IMR-90 (cell line): ENCODE results near the gene PRAC2. TPM values are rescaled to one million over a fixed set of nuclear protein-coding genes. Genes with fewer than 3 reads are reported as not detected.

ENCODE experiments used
- ATAC-seq: fragments of 200-7000 bp; cut with Tn5 transposase; 2 replicates; pipeline ENCODE4 v1.9.1; 2020; ENCODE audit warnings: low read depth, mild to moderate bottlenecking, moderate library complexity
- BruUV-seq: library from RNA; stranded (reverse); fragments of 400-500 nt; replicated peaks from 2 replicates; lab custom pipeline; 2021; lab: Mats Ljungman, UMichigan
- CTCF ChIA-PET: fragments of 300-600 bp; formaldehyde crosslinking; extraction: SDS; loops from one replicate; lab custom pipeline; 2021; ENCODE audit warnings: antibody characterized with exemption; lab: Yijun Ruan, JAX
- POLR2A ChIA-PET: fragments of 300-600 bp; sonication (Branson Sonifier 250); formaldehyde crosslinking; loops from one replicate; lab custom pipeline; 2022; ENCODE audit warnings: antibody characterized with exemption; ENCODE audit not compliant: unreplicated experiment; lab: Charles Lee
- DNase-seq: peaks from one replicate; pipeline ENCODE4 v3.0.0; 2013
- H2AFZ ChIP-seq: replicated peaks from 2 replicates; pipeline ENCODE3; 2013; ENCODE audit warnings: low read length, mild to moderate bottlenecking; ENCODE audit not compliant: poor library complexity
- H2AK5ac ChIP-seq: 2 replicates; pipeline ENCODE4 v1.6.1; 2013; ENCODE audit warnings: low read depth, low read length, inconsistent platforms
- H2AK9ac ChIP-seq: replicated peaks from 2 replicates; pipeline ENCODE3; 2013; ENCODE audit warnings: mild to moderate bottlenecking, low read depth, low read length, moderate library complexity; ENCODE audit not compliant: poor library complexity
- H2BK120ac ChIP-seq: 2 replicates; pipeline ENCODE4 v1.6.1; 2013; ENCODE audit warnings: low read depth, low read length, inconsistent platforms
- H2BK15ac ChIP-seq: 3 replicates; pipeline ENCODE4 v1.6.1; 2013; ENCODE audit warnings: low read depth, low read length, inconsistent platforms
- H2BK20ac ChIP-seq: 2 replicates; pipeline ENCODE4 v1.6.1; 2013; ENCODE audit warnings: low read depth, mild to moderate bottlenecking, inconsistent platforms, low read length, moderate library complexity
- H2BK5ac ChIP-seq: 2 replicates; pipeline ENCODE4 v1.6.1; 2013; ENCODE audit warnings: mild to moderate bottlenecking, low read depth, low read length, inconsistent platforms; ENCODE audit not compliant: poor library complexity, severe bottlenecking
- H3K14ac ChIP-seq: replicated peaks from 2 replicates; pipeline ENCODE4 v1.6.1; 2013; ENCODE audit warnings: low read depth, low read length, inconsistent platforms
- H3K18ac ChIP-seq: 2 replicates; pipeline ENCODE4 v1.6.1; 2013; ENCODE audit warnings: low read depth, low read length, control low read depth
- H3K23ac ChIP-seq: 2 replicates; pipeline ENCODE4 v1.6.1; 2013; ENCODE audit warnings: low read depth, low read length, inconsistent platforms
- H3K27ac ChIP-seq: 2 replicates; pipeline ENCODE4 v1.5.1; 2013; ENCODE audit warnings: mild to moderate bottlenecking, control low read depth, low read length; ENCODE audit not compliant: insufficient read depth
- H3K27me3 ChIP-seq: 2 replicates; pipeline ENCODE4 v1.6.1; 2013; ENCODE audit warnings: low read length; ENCODE audit not compliant: control insufficient read depth, insufficient read depth
- H3K36me3 ChIP-seq: 2 replicates; pipeline ENCODE4 v1.6.1; 2013; ENCODE audit warnings: low read length, mixed read lengths; ENCODE audit not compliant: control insufficient read depth, insufficient read depth
- H3K4ac ChIP-seq: 2 replicates; pipeline ENCODE4 v1.6.1; 2013; ENCODE audit warnings: low read depth, low read length, inconsistent platforms
- H3K4me1 ChIP-seq: 2 replicates; pipeline ENCODE4 v1.6.1; 2013; ENCODE audit warnings: low read length, mixed read lengths; ENCODE audit not compliant: control insufficient read depth, insufficient read depth
- H3K4me2 ChIP-seq: 2 replicates; pipeline ENCODE4 v1.6.1; 2013; ENCODE audit warnings: low read depth, mild to moderate bottlenecking, control low read depth, low read length, moderate library complexity
- H3K4me3 ChIP-seq: 2 replicates; pipeline ENCODE4 v1.5.1; 2013; ENCODE audit warnings: low read depth, mild to moderate bottlenecking, control low read depth, low read length, moderate library complexity; ENCODE audit not compliant: insufficient read depth
- H3K56ac ChIP-seq: 2 replicates; pipeline ENCODE4 v1.6.1; 2013; ENCODE audit warnings: low read length, inconsistent platforms; ENCODE audit not compliant: insufficient read depth; ENCODE audit errors: extremely low read depth
- H3K79me1 ChIP-seq, 2 experiments: 2 replicates each; pipeline ENCODE4 v1.6.1; 2013; ENCODE audit warnings: low read length in 2 of 2, inconsistent platforms in 1 of 2, low read depth in 1 of 2
- H3K9ac ChIP-seq: 2 replicates; pipeline ENCODE4 v1.6.1; 2013; ENCODE audit warnings: low read depth, low read length, control low read depth
- H3K9me1 ChIP-seq: 2 replicates; pipeline ENCODE4 v1.6.1; 2013; ENCODE audit warnings: low read length, inconsistent platforms; ENCODE audit not compliant: insufficient read depth
- H3K9me3 ChIP-seq: 2 replicates; pipeline ENCODE4 v1.6.1; 2013; ENCODE audit warnings: low read length; ENCODE audit not compliant: control insufficient read depth, insufficient read depth
- H4K20me1 ChIP-seq: 2 replicates; pipeline ENCODE4 v1.6.1; 2013; ENCODE audit warnings: low read length, inconsistent platforms; ENCODE audit not compliant: insufficient read depth
- H4K5ac ChIP-seq: 2 replicates; pipeline ENCODE4 v1.6.1; 2013; ENCODE audit warnings: mild to moderate bottlenecking, low read depth, low read length, control low read depth
- H4K8ac ChIP-seq, 2 experiments: 2 replicates each; pipeline ENCODE4 v1.6.1; 2013; ENCODE audit warnings: low read depth in 2 of 2, low read length in 2 of 2, control low read depth in 1 of 2, inconsistent platforms in 1 of 2
- H4K91ac ChIP-seq: 2 replicates; pipeline ENCODE4 v1.6.1; 2013; ENCODE audit warnings: low read depth, low read length, inconsistent platforms; ENCODE audit not compliant: insufficient read depth
- ELK1 ChIP-seq: fragments of 150-350 bp; IDR thresholded peaks from 2 replicates; pipeline ENCODE4 v1.6.1; 2016; ENCODE audit warnings: low read depth, mild to moderate bottlenecking, low read length, moderate library complexity, borderline replicate concordance
- MAFK ChIP-seq: IDR thresholded peaks from 2 replicates; pipeline ENCODE4 v1.6.1; 2012; ENCODE audit warnings: low read depth, low read length, improper control_type of control experiment
- MXI1 ChIP-seq: IDR thresholded peaks from 2 replicates; pipeline ENCODE4 v1.6.1; 2012; ENCODE audit warnings: low read depth, mild to moderate bottlenecking, low read length, moderate library complexity, borderline replicate concordance
- RAD21 ChIP-seq: IDR thresholded peaks from 2 replicates; pipeline ENCODE4 v1.6.1; 2012; ENCODE audit warnings: low read length, improper control_type of control experiment
- RCOR1 ChIP-seq: IDR thresholded peaks from 2 replicates; pipeline ENCODE4 v1.6.1; 2012; ENCODE audit warnings: mild to moderate bottlenecking, low read length, improper control_type of control experiment; ENCODE audit not compliant: insufficient replicate concordance
- RFX5 ChIP-seq: IDR thresholded peaks from 2 replicates; pipeline ENCODE4 v1.8.0; 2012; ENCODE audit warnings: low read depth, mild to moderate bottlenecking, low read length, moderate library complexity
- WGBS, 2 experiments: methylation state at CpG; one replicate each; pipeline versions ENCODE4 v1.1.5 to v1.1.7; 2013; ENCODE audit warnings: missing lambda C conversion rate in 2 of 2; ENCODE audit not compliant: insufficient read length in 1 of 2; ENCODE audit errors: extremely low coverage in 2 of 2; 5-methylcytosine and 5-hydroxymethylcytosine counted together
- dilution Hi-C: fragments of 300-500 bp; cut with HindIII; formaldehyde crosslinking; loops from one replicate; pipeline ENCODE4 v1.14.3; 2018; ENCODE audit warnings: low sequenced_read_pairs; ENCODE audit not compliant: unreplicated experiment
- in situ Hi-C: fragments of 300-500 bp; cut with MboI; formaldehyde crosslinking; loops from 3 replicates; pipeline ENCODE4 v1.14.3; 2019; ENCODE audit warnings: low sequenced_read_pairs, inconsistent platforms, mixed read lengths
- intact Hi-C: fragments of 100-400 bp; cut with micrococcal nuclease; formaldehyde crosslinking; loops from 2 replicates; pipeline ENCODE4 v1.10.0; 2022
- polyA plus RNA-seq, 3 experiments: library from polyadenylated mRNA; depleted of rRNA; stranded (reverse); fragments of >200 nt; gene quantifications; 2 replicates each; pipeline ENCODE4 v1.2.3, GENCODE V29; 2012; ENCODE audit warnings: low replicate concordance in 1 of 3
- total RNA-seq: library from RNA; depleted of rRNA; stranded (reverse); fragments of >200 nt; gene quantifications from 2 replicates; pipeline ENCODE4 v1.2.3, GENCODE V29; 2012

The PRAC2 gene
- total and polyA plus RNA-seq, 2 of the 4 experiments (the other 2 are of a cell fraction) = not detected

GRCh38 chr17:48760411-48760810, 37.4 kb downstream of the PRAC2 start:
- in situ Hi-C loops = loop anchor here (25.0 kb wide), 1 partner anchor 373 kb away; no protein-coding TSS in a partner anchor
- no peak overlapping the region for H3K27ac ChIP-seq
- H2BK20ac ChIP-seq = no peak overlapping the region
- no peaks in the 10 kb centered on the region for H3K79me1 ChIP-seq
- H2BK120ac ChIP-seq = no peak overlapping the region
- peaks cover 82% of the 10 kb centered on the region for H3K27me3 ChIP-seq
- POLR2A ChIA-PET = no interaction called here
- H3K9me3 ChIP-seq = no peaks in the 10 kb centered on the region
- H3K4ac ChIP-seq = no peak overlapping the region
- H4K91ac ChIP-seq = no peak overlapping the region
- no peak overlapping the region for H2BK15ac ChIP-seq
- DNase-seq (no peak), ATAC-seq (no peak)
- BruUV-seq = no TSS peak
- no peak overlapping the region for H3K56ac ChIP-seq
- dilution Hi-C loops = no loop called here
- H3K9me1 ChIP-seq = no peaks in the 10 kb centered on the region
- no peak overlapping the region for H2BK5ac ChIP-seq
- TF ChIP-seq RAD21 (no peak), ELK1 (no peak), MAFK (no peak), RCOR1 (no peak), MXI1 (no peak), RFX5 (no peak)
- H4K8ac ChIP-seq = no peak overlapping the region
- no peak overlapping the region for H3K9ac ChIP-seq
- H2AK5ac ChIP-seq = no peak overlapping the region
- H3K4me2 ChIP-seq = no peak overlapping the region
- no peak overlapping the region for H3K14ac ChIP-seq
- no peak overlapping the region for H3K23ac ChIP-seq
- CTCF ChIA-PET = no interaction called here
- H3K36me3 ChIP-seq = no peaks in the 10 kb centered on the region
- no peaks in the 10 kb centered on the region for H3K4me1 ChIP-seq
- H2AK9ac ChIP-seq = no peak overlapping the region
- no peak overlapping the region for H3K4me3 ChIP-seq
- no peak overlapping the region for H3K18ac ChIP-seq
- intact Hi-C loops = no loop called here
- WGBS, 2 experiments = 83% methylated on average over 1 of the region's 4 CpGs; no CpG with 5 or more reads in 1 of the 2 experiments
- no peak overlapping the region for H2AFZ ChIP-seq
- H4K20me1 ChIP-seq = no peaks in the 10 kb centered on the region
- no peak overlapping the region for H4K5ac ChIP-seq
